ENCODE data around the gene HOXD3.

HOXD3 gene

GRCh38 chr2:176163672-176164056, 6.6 kb downstream of the HOXD3 start:
- Histone ChIP-seq H3K27ac (no peak overlapping the region), H2AFZ (ENCODE audit: low read depth) (no peak overlapping the region), H3K79me2 (ENCODE audit: insufficient read depth, low read depth) (no peaks in the 10 kb centered on the region), H3K27me3 (ENCODE audit: insufficient read depth, low read depth) (no peaks in the 10 kb centered on the region), H3K4me2 (no peak overlapping the region), H3K4me3 (IDR thresholded peaks at IDR 0.05; ENCODE audit: insufficient read depth, low read depth, low read length) (no peak overlapping the region), H3K36me3 (ENCODE audit: insufficient read depth) (no peaks in the 10 kb centered on the region), H3K9ac (no peak overlapping the region), H4K20me1 (ENCODE audit: insufficient read depth) (no peaks in the 10 kb centered on the region), H3K4me1 (ENCODE audit: low read depth, poor library complexity, severe bottlenecking) (no peaks in the 10 kb centered on the region)
- TF ChIP-seq CTCF (conservative IDR thresholded peaks at IDR 0.05; ENCODE audit: low read depth, low read length): no peak

DNA sequence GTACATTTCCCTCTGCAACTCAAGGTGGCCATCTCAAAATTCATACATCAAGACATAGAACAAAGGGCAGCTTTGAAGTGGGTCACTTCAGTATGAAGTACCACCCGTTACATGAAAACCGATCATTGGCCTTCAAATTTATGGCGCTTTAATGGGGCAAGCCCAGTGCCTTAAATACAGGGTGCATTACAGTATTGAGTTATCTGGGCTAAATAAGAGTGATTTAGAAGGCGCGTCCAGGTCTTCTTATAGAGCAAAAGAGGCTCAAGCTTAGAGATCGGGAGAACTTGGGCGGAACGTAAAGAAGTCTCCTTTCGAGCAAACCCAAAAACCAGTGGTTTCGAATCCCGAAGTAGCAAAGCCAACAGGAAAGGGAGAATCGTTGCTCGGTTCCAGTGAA, 7.1 kb downstream of the HOXD3 start:
- H3K27me3 ChIP-seq (ENCODE audit: insufficient read depth, low read depth): no peaks in the 10 kb centered on the region

GRCh38 chr2:176164611-176165369, 7.7 kb downstream of the HOXD3 start:
- Histone ChIP-seq H3K4me1 (ENCODE audit: low read depth, poor library complexity, severe bottlenecking) (no peaks in the 10 kb centered on the region), H3K4me3 (IDR thresholded peaks at IDR 0.05; ENCODE audit: insufficient read depth, low read depth, low read length) (no peak overlapping the region), H3K27me3 (ENCODE audit: insufficient read depth, low read depth) (no peaks in the 10 kb centered on the region), H3K27ac (no peak overlapping the region), H3K4me2 (no peak overlapping the region), H3K36me3 (ENCODE audit: insufficient read depth) (no peaks in the 10 kb centered on the region), H2AFZ (ENCODE audit: low read depth) (no peak overlapping the region), H3K9ac (no peak overlapping the region), H4K20me1 (ENCODE audit: insufficient read depth) (no peaks in the 10 kb centered on the region), H3K79me2 (ENCODE audit: insufficient read depth, low read depth) (no peaks in the 10 kb centered on the region)
- no peak for TF ChIP-seq CTCF (conservative IDR thresholded peaks at IDR 0.05; ENCODE audit: low read depth, low read length)

More for the DNA sequence above, 7.1 kb downstream of the HOXD3 start:
- no peaks in the 10 kb centered on the region for H3K4me1 ChIP-seq (ENCODE audit: low read depth, poor library complexity, severe bottlenecking)
- H3K4me3 ChIP-seq (IDR thresholded peaks at IDR 0.05; ENCODE audit: insufficient read depth, low read depth, low read length): no peak overlapping the region
- no peak overlapping the region for H3K9ac ChIP-seq
- no peak for TF ChIP-seq CTCF (conservative IDR thresholded peaks at IDR 0.05; ENCODE audit: low read depth, low read length)
- H3K27ac ChIP-seq: no peak overlapping the region
- H3K4me2 ChIP-seq: no peak overlapping the region
- no peaks in the 10 kb centered on the region for H3K36me3 ChIP-seq (ENCODE audit: insufficient read depth)
- no peaks in the 10 kb centered on the region for H3K79me2 ChIP-seq (ENCODE audit: insufficient read depth, low read depth)
- H2AFZ ChIP-seq (ENCODE audit: low read depth): no peak overlapping the region
- no peaks in the 10 kb centered on the region for H4K20me1 ChIP-seq (ENCODE audit: insufficient read depth)

DNA sequence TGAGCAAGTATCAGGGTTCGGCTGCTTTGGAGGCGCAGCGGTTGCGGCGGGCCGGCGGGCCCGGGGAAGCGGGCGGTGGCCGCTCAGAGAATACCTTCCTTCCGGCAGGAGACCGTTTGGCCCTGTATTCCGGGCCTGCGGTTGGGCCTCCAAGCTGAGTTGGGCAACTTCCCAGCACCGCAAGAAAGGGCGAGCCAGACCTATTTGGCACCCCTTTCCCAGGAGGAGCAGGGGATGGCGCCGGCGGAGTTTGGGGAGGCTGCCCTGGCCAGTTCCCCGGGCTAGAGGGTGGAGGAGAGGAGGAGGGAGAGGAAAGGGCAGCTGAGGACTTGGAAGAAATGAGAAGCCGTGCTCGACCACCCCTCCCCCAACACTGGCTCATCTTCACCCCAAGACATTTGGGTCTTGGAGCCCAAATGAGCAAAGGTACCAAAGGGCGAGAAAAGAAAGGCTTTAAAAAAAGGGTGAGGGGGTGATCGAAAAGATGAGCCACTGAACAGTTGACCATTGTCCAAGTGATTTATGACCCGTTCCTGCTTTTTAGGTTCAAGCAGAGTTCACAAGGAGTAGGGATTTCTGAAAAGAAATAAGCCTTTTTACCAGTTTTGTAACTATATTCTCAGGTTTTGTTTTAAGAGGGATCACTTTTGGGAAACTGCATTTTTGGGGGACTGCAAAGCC, 8.4 kb downstream of the HOXD3 start:
- Histone ChIP-seq H3K27ac (no peak overlapping the region), H3K4me3 (IDR thresholded peaks at IDR 0.05; ENCODE audit: insufficient read depth, low read depth, low read length) (no peak overlapping the region), H2AFZ (ENCODE audit: low read depth) (no peak overlapping the region), H3K4me1 (ENCODE audit: low read depth, poor library complexity, severe bottlenecking) (no peaks in the 10 kb centered on the region), H3K79me2 (ENCODE audit: insufficient read depth, low read depth) (no peaks in the 10 kb centered on the region), H3K4me2 (no peak overlapping the region), H4K20me1 (ENCODE audit: insufficient read depth) (no peaks in the 10 kb centered on the region), H3K27me3 (ENCODE audit: insufficient read depth, low read depth) (no peaks in the 10 kb centered on the region), H3K36me3 (ENCODE audit: insufficient read depth) (no peaks in the 10 kb centered on the region), H3K9ac (no peak overlapping the region)
- TF ChIP-seq CTCF (conservative IDR thresholded peaks at IDR 0.05; ENCODE audit: low read depth, low read length): no peak

Measured in KMS-11 (cell line).